Spleen (tissue), 7 donors: ENCODE data around the gene CX3CL1.

Experiments
- POLR2A ChIP-seq, 3 donors: fragments of 450-650 bp; IDR thresholded peaks; one replicate each; pipeline ENCODE4 v1.5.1; 2017; ENCODE audit warnings: antibody characterized with exemption in 3 of 3, mild to moderate bottlenecking in 1 of 3
- TF ChIP-seq, protein P1 (sequence below), 11 experiments: fragments of 200-600 bp in 7 of 11; fragments of 450-650 bp in 4 of 11; sonication (generic) in 4 of 11; IDR thresholded peaks in 8 of 11; conservative IDR thresholded peaks in 3 of 11; 1 replicate in 7 of 11; 2 replicates in 4 of 11; pipeline versions ENCODE4 v1.4.0 to v1.8.0; 2016 to 2021; ENCODE audit warnings: antibody characterized with exemption in 11 of 11, inconsistent platforms in 4 of 11, mild to moderate bottlenecking in 1 of 11
- donor health status: DM: no; HTN: no; CAD: no; lungs with moderate emphysema.
- donor health status: DM: no; HTN: no; CAD: no.
- donor health status: DM: no; HTN: no; CAD: no.

DNA sequence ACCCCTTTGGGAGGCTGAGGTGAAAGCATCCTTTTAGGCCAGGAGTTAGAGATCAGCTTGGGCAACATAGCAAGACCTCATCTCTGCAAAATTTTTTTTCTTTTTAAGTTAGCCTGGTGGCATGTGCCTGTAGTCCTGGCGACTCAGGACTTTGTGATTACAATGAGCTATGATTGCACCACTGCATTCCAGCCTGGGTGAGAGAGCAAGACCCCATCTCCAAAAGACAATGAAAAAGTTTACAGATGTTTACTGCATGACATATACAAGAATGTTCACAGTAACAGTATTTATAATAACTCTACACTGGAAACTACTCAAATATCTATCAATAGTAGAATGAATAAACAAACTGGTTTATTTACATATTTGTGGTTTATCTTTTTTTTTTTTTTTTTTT lies 46.8 kb upstream of the CX3CL1 start:
- TF ChIP-seq, protein P1, sequence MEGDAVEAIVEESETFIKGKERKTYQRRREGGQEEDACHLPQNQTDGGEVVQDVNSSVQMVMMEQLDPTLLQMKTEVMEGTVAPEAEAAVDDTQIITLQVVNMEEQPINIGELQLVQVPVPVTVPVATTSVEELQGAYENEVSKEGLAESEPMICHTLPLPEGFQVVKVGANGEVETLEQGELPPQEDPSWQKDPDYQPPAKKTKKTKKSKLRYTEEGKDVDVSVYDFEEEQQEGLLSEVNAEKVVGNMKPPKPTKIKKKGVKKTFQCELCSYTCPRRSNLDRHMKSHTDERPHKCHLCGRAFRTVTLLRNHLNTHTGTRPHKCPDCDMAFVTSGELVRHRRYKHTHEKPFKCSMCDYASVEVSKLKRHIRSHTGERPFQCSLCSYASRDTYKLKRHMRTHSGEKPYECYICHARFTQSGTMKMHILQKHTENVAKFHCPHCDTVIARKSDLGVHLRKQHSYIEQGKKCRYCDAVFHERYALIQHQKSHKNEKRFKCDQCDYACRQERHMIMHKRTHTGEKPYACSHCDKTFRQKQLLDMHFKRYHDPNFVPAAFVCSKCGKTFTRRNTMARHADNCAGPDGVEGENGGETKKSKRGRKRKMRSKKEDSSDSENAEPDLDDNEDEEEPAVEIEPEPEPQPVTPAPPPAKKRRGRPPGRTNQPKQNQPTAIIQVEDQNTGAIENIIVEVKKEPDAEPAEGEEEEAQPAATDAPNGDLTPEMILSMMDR (IDR thresholded peaks at IDR 0.05 in 8 of 11, conservative IDR thresholded peaks at IDR 0.05 in 3 of 11), result no peak
- TF ChIP-seq POLR2A (IDR thresholded peaks at IDR 0.05), result no peak
